Left renal cortex interstitium (tissue), 4 donors: ENCODE data around the gene CCDC154. TPM values are rescaled to one million over a fixed set of nuclear protein-coding genes. Genes with fewer than 3 reads are reported as not detected.
"Not testable (repeated sequence)": the region's sequence is repeated elsewhere in the genome, so short reads cannot be mapped to it uniquely, and the experiment has no call there.

Source experiments
- DNase-seq, 4 donors: peaks; one replicate each; pipeline ENCODE4 v3.0.0-alpha.2; 2013; ENCODE audit warnings: low read depth in 4 of 4, low spot score in 2 of 4, missing footprints in 1 of 4
- polyA plus RNA-seq, 4 donors: library from polyadenylated mRNA; unstranded; fragments of 120-200 nt; gene quantifications; one replicate each; pipeline ENCODE4 v1.2.1, GENCODE V29; 2013; ENCODE audit not compliant: insufficient read length in 4 of 4

The CCDC154 gene
- polyA plus RNA-seq, 4 donors, result 1.5 to 3.7 (median 2.9) TPM

- DNase-seq, result not testable (repeated sequence)
These were observed 4.7 kb downstream of the CCDC154 start for GRCh38 chr16:1439699-1440074.

GRCh38 chr16:1439058-1439698, 5.2 kb downstream of the CCDC154 start:
- no peak for DNase-seq

- DNase-seq, result no peak
These were observed 5.9 kb downstream of the CCDC154 start for GRCh38 chr16:1438229-1439057.

- DNase-seq, result no peak
These were observed 6.8 kb downstream of the CCDC154 start for GRCh38 chr16:1437606-1438005.

GRCh38 chr16:1436731-1437355, 7.5 kb downstream of the CCDC154 start:
- no peak for DNase-seq

GRCh38 chr16:1435921-1436697, 8.2 kb downstream of the CCDC154 start:
- DNase-seq, result no peak

- no peak for DNase-seq
These were observed 9.4 kb downstream of the CCDC154 start for GRCh38 chr16:1434644-1435592.

GRCh38 chr16:1433756-1434155, 10.6 kb downstream of the CCDC154 start:
- DNase-seq, result no peak

GRCh38 chr16:1433263-1433560, 11.1 kb downstream of the CCDC154 start:
- no peak for DNase-seq

- DNase-seq, result no peak
These were observed 11.7 kb downstream of the CCDC154 start for GRCh38 chr16:1432388-1433262.

GRCh38 chr16:1431497-1432270, 12.7 kb downstream of the CCDC154 start:
- DNase-seq, result no peak

- no peak for DNase-seq
These were observed 13.4 kb downstream of the CCDC154 start, which contains the start of gene PERCC1 for GRCh38 chr16:1430759-1431496. Gene PERCC1, plus strand, starts transcription at chr16:1431078. Its CDS starts 1,516 bp downstream, at chr16:1432594.

- DNase-seq, result no peak
These were observed 14.1 kb downstream of the CCDC154 start for GRCh38 chr16:1430214-1430758.

GRCh38 chr16:1429631-1430030, 14.7 kb downstream of the CCDC154 start:
- no peak for DNase-seq

- no peak for DNase-seq
These were observed 15.3 kb downstream of the CCDC154 start for GRCh38 chr16:1429012-1429411.

GRCh38 chr16:1428511-1428910, 15.8 kb downstream of the CCDC154 start:
- DNase-seq, result no peak
